SK-N-SH treated with all-trans-retinoic acid at 6 μM for 48 hours (cell line): ENCODE measurements around the gene MYO16.

ENCODE experiments used
- ATAC-seq: fragments of 200-7000 bp; cut with Tn5 transposase; 3 replicates; pipeline ENCODE4 v1.9.1; 2020; ENCODE audit warnings: mild to moderate bottlenecking, moderate library complexity
- ARNTL ChIP-seq: fragments of 450-650 bp; formaldehyde crosslinking; IDR thresholded peaks from 2 replicates; pipeline ENCODE4 v1.5.0; 2020; ENCODE audit warnings: low read depth, mild to moderate bottlenecking, moderate library complexity, borderline replicate concordance
- BACH2 ChIP-seq: fragments of 250-450 bp; sonication (Bioruptor Pico); IDR thresholded peaks from 2 replicates; pipeline ENCODE4 v1.9.0; 2021; ENCODE audit warnings: mild to moderate bottlenecking, borderline replicate concordance
- CSDC2 ChIP-seq: fragments of 250-450 bp; sonication (Bioruptor Pico); IDR thresholded peaks from 2 replicates; pipeline ENCODE4 v1.5.0; 2020; ENCODE audit warnings: mild to moderate bottlenecking, moderate library complexity
- ESRRG ChIP-seq: fragments of 250-450 bp; sonication (Bioruptor Pico); IDR thresholded peaks from 2 replicates; pipeline ENCODE4 v1.6.1; 2021; ENCODE audit warnings: mild to moderate bottlenecking
- GLIS3 ChIP-seq: fragments of 250-450 bp; sonication (Bioruptor Pico); IDR thresholded peaks from 2 replicates; pipeline ENCODE4 v1.5.0; 2020; ENCODE audit warnings: mild to moderate bottlenecking, moderate library complexity
- ISL1 ChIP-seq: fragments of 250-450 bp; sonication (Bioruptor Pico); IDR thresholded peaks from 2 replicates; pipeline ENCODE4 v2.1.2; 2022; ENCODE audit warnings: mild to moderate bottlenecking, moderate library complexity
- PPARA ChIP-seq: fragments of 250-450 bp; sonication (Bioruptor Pico); IDR thresholded peaks from 2 replicates; pipeline ENCODE4 v1.5.0; 2020; ENCODE audit warnings: mild to moderate bottlenecking, borderline replicate concordance
- RARB ChIP-seq: fragments of 250-450 bp; sonication (Bioruptor Pico); IDR thresholded peaks from 2 replicates; pipeline ENCODE4 v1.8.0; 2021; ENCODE audit warnings: mild to moderate bottlenecking, moderate library complexity
- SNAI2 ChIP-seq: fragments of 250-450 bp; sonication (Bioruptor Pico); IDR thresholded peaks from 2 replicates; pipeline ENCODE4 v1.5.0; 2020; ENCODE audit warnings: mild to moderate bottlenecking, moderate library complexity
- TCF4 ChIP-seq: fragments of 250-450 bp; sonication (Bioruptor Pico); IDR thresholded peaks from 2 replicates; pipeline ENCODE4 v1.8.0; 2021; ENCODE audit warnings: mild to moderate bottlenecking, moderate library complexity, borderline replicate concordance
- TOX ChIP-seq: fragments of 250-450 bp; sonication (Bioruptor Pico); IDR thresholded peaks from 2 replicates; pipeline ENCODE4 v1.8.0; 2021; ENCODE audit warnings: mild to moderate bottlenecking, moderate library complexity, borderline replicate concordance
- ZC3H10 ChIP-seq: fragments of 250-450 bp; sonication (Bioruptor Pico); IDR thresholded peaks from 2 replicates; pipeline ENCODE4 v1.5.1; 2021; ENCODE audit warnings: mild to moderate bottlenecking, moderate library complexity
- ZFP3 ChIP-seq: fragments of 250-450 bp; sonication (Bioruptor Pico); IDR thresholded peaks from 2 replicates; pipeline ENCODE4 v1.5.0; 2020; ENCODE audit warnings: mild to moderate bottlenecking, moderate library complexity
- ZNF565 ChIP-seq: fragments of 450-650 bp; formaldehyde crosslinking; conservative IDR thresholded peaks from 2 replicates; pipeline ENCODE4 v1.5.0; 2020; ENCODE audit warnings: low read depth, mild to moderate bottlenecking, moderate library complexity
- ZNF70 ChIP-seq: fragments of 450-650 bp; formaldehyde crosslinking; IDR thresholded peaks from 2 replicates; pipeline ENCODE4 v1.5.0; 2020; ENCODE audit warnings: mild to moderate bottlenecking, moderate library complexity
- ZNF8 ChIP-seq: fragments of 450-650 bp; formaldehyde crosslinking; IDR thresholded peaks from 2 replicates; pipeline ENCODE4 v1.5.0; 2020; ENCODE audit warnings: mild to moderate bottlenecking, moderate library complexity
- TF ChIP-seq, protein P1 (sequence below): fragments of 250-450 bp; sonication (Bioruptor Pico); IDR thresholded peaks from 2 replicates; pipeline ENCODE4 v1.5.0; 2020; ENCODE audit warnings: mild to moderate bottlenecking, moderate library complexity
- TF ChIP-seq, protein P2 (sequence below): fragments of 250-450 bp; sonication (Bioruptor Pico); IDR thresholded peaks from 2 replicates; pipeline ENCODE4 v1.8.0; 2020; ENCODE audit warnings: mild to moderate bottlenecking, moderate library complexity, borderline replicate concordance
- TF ChIP-seq, protein P3 (sequence below): fragments of 250-450 bp; sonication (Bioruptor Pico); IDR thresholded peaks from 2 replicates; pipeline ENCODE4 v1.5.1; 2020; ENCODE audit warnings: low read depth, mild to moderate bottlenecking, moderate library complexity
- TF ChIP-seq, protein P4 (sequence below): fragments of 250-450 bp; sonication (Bioruptor Pico); IDR thresholded peaks from 2 replicates; pipeline ENCODE4 v1.8.0; 2021; ENCODE audit warnings: low read depth, mild to moderate bottlenecking, moderate library complexity, borderline replicate concordance

The MYO16 gene

DNA sequence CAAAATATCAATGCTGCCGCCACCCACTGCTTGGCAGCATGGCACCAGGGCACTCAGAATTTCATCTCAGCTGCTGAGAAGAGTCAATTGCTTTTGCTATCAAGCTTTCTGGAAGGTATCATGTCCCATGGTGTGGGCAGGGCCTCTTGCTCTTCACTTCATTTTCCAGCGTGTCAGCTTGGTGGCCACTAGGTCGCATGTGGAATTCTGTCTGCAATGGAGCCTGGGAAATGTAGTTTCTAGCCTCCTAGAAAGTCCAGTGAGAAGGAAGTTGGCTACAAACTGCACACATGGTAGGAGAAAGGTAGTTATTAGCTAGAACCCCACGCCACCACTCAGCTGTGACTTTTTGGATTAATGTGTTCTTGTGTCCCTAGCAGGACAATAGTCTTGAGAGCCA, 105.3 kb downstream of the MYO16 start:
- ATAC-seq = no peak
- TF ChIP-seq, protein P1, sequence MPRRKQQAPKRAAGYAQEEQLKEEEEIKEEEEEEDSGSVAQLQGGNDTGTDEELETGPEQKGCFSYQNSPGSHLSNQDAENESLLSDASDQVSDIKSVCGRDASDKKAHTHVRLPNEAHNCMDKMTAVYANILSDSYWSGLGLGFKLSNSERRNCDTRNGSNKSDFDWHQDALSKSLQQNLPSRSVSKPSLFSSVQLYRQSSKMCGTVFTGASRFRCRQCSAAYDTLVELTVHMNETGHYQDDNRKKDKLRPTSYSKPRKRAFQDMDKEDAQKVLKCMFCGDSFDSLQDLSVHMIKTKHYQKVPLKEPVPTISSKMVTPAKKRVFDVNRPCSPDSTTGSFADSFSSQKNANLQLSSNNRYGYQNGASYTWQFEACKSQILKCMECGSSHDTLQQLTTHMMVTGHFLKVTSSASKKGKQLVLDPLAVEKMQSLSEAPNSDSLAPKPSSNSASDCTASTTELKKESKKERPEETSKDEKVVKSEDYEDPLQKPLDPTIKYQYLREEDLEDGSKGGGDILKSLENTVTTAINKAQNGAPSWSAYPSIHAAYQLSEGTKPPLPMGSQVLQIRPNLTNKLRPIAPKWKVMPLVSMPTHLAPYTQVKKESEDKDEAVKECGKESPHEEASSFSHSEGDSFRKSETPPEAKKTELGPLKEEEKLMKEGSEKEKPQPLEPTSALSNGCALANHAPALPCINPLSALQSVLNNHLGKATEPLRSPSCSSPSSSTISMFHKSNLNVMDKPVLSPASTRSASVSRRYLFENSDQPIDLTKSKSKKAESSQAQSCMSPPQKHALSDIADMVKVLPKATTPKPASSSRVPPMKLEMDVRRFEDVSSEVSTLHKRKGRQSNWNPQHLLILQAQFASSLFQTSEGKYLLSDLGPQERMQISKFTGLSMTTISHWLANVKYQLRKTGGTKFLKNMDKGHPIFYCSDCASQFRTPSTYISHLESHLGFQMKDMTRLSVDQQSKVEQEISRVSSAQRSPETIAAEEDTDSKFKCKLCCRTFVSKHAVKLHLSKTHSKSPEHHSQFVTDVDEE (CRISPR knock-in tag) = no peak
- no peak for TF ChIP-seq ZNF70 (CRISPR knock-in tag)
- TF ChIP-seq, protein P2, sequence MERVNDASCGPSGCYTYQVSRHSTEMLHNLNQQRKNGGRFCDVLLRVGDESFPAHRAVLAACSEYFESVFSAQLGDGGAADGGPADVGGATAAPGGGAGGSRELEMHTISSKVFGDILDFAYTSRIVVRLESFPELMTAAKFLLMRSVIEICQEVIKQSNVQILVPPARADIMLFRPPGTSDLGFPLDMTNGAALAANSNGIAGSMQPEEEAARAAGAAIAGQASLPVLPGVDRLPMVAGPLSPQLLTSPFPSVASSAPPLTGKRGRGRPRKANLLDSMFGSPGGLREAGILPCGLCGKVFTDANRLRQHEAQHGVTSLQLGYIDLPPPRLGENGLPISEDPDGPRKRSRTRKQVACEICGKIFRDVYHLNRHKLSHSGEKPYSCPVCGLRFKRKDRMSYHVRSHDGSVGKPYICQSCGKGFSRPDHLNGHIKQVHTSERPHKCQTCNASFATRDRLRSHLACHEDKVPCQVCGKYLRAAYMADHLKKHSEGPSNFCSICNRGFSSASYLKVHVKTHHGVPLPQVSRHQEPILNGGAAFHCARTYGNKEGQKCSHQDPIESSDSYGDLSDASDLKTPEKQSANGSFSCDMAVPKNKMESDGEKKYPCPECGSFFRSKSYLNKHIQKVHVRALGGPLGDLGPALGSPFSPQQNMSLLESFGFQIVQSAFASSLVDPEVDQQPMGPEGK (CRISPR knock-in tag) = no peak
- TF ChIP-seq, all 23 proteins: peak for 0

DNA sequence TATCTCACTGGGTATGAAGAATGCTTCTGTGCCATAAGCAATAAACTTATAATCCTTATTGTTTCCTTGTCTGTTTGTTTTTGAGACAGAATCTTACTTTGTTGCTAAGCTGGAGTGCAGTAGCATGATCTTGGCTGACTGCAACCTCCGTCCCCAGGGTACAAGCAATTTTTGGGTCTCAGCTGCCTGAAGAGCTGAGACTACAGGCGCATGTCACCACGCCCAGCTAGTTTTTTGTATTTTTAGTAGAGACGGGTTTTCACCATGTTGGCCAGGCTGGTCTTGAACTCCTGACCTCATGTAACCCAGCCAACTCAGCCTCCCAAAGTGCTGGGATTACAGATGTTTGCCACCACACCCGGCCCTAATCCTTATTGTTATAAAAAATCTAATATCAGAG, 112.5 kb downstream of the MYO16 start:
- no peak for ATAC-seq
- TF ChIP-seq, protein P2 (CRISPR knock-in tag) = no peak
- TF ChIP-seq ZNF8 (CRISPR knock-in tag) (no peak), TOX (CRISPR knock-in tag) (no peak), ZFP3 (CRISPR knock-in tag) (no peak), ISL1 (CRISPR knock-in tag) (no peak), CSDC2 (CRISPR knock-in tag) (no peak), ESRRG (no peak), GLIS3 (CRISPR knock-in tag) (no peak), RARB (CRISPR knock-in tag) (no peak), SNAI2 (CRISPR knock-in tag) (no peak), PPARA (CRISPR knock-in tag) (no peak), ZNF565 (CRISPR knock-in tag) (no peak), BACH2 (CRISPR knock-in tag) (no peak), ZC3H10 (no peak), TCF4 (CRISPR knock-in tag) (no peak), ZNF70 (CRISPR knock-in tag) (no peak), ARNTL (no peak)
- TF ChIP-seq, protein P3, sequence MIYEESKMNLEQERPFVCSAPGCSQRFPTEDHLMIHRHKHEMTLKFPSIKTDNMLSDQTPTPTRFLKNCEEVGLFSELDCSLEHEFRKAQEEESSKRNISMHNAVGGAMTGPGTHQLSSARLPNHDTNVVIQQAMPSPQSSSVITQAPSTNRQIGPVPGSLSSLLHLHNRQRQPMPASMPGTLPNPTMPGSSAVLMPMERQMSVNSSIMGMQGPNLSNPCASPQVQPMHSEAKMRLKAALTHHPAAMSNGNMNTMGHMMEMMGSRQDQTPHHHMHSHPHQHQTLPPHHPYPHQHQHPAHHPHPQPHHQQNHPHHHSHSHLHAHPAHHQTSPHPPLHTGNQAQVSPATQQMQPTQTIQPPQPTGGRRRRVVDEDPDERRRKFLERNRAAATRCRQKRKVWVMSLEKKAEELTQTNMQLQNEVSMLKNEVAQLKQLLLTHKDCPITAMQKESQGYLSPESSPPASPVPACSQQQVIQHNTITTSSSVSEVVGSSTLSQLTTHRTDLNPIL (CRISPR knock-in tag) = no peak
- TF ChIP-seq, protein P4, sequence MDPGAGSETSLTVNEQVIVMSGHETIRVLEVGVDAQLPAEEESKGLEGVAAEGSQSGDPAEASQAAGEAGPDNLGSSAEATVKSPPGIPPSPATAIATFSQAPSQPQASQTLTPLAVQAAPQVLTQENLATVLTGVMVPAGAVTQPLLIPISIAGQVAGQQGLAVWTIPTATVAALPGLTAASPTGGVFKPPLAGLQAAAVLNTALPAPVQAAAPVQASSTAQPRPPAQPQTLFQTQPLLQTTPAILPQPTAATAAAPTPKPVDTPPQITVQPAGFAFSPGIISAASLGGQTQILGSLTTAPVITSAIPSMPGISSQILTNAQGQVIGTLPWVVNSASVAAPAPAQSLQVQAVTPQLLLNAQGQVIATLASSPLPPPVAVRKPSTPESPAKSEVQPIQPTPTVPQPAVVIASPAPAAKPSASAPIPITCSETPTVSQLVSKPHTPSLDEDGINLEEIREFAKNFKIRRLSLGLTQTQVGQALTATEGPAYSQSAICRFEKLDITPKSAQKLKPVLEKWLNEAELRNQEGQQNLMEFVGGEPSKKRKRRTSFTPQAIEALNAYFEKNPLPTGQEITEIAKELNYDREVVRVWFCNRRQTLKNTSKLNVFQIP (CRISPR knock-in tag) = no peak
- TF ChIP-seq, protein P1 (CRISPR knock-in tag) = no peak
- TF ChIP-seq, all 23 proteins: peak for 0
